ENCODE results near the gene USP6NL.

The USP6NL gene

GRCh38 chr10:11454958-11455566 is 156.4 kb downstream of the USP6NL start:
- Histone ChIP-seq H3K27ac (no peak overlapping the region), H3K4me2 (no peak overlapping the region), H3K4me3 (IDR thresholded peaks at IDR 0.05; ENCODE audit: insufficient read depth, low read depth, low read length) (no peak overlapping the region), H3K79me2 (ENCODE audit: insufficient read depth, low read depth) (no peaks in the 10 kb centered on the region), H3K9ac (no peak overlapping the region), H4K20me1 (ENCODE audit: insufficient read depth) (no peaks in the 10 kb centered on the region), H3K36me3 (ENCODE audit: insufficient read depth) (no peaks in the 10 kb centered on the region), H2AFZ (ENCODE audit: low read depth) (no peak overlapping the region), H3K4me1 (ENCODE audit: low read depth, poor library complexity, severe bottlenecking) (no peaks in the 10 kb centered on the region), H3K27me3 (ENCODE audit: insufficient read depth, low read depth) (no peaks in the 10 kb centered on the region)
- TF ChIP-seq CTCF (conservative IDR thresholded peaks at IDR 0.05; ENCODE audit: low read depth, low read length) = peak; percentile 68

- Histone ChIP-seq H2AFZ (ENCODE audit: low read depth) (no peak overlapping the region), H3K4me2 (no peak overlapping the region), H3K27me3 (ENCODE audit: insufficient read depth, low read depth) (no peaks in the 10 kb centered on the region), H4K20me1 (ENCODE audit: insufficient read depth) (no peaks in the 10 kb centered on the region), H3K27ac (no peak overlapping the region), H3K4me1 (ENCODE audit: low read depth, poor library complexity, severe bottlenecking) (peaks cover 8% of the 10 kb centered on the region), H3K79me2 (ENCODE audit: insufficient read depth, low read depth) (no peaks in the 10 kb centered on the region), H3K9ac (no peak overlapping the region), H3K36me3 (ENCODE audit: insufficient read depth) (no peaks in the 10 kb centered on the region), H3K4me3 (IDR thresholded peaks at IDR 0.05; ENCODE audit: insufficient read depth, low read depth, low read length) (no peak overlapping the region)
- TF ChIP-seq CTCF (conservative IDR thresholded peaks at IDR 0.05; ENCODE audit: low read depth, low read length) = no peak
These were observed 157.3 kb downstream of the USP6NL start for GRCh38 chr10:11454160-11454559.

GRCh38 chr10:11451640-11452260 is 159.7 kb downstream of the USP6NL start:
- no peak for TF ChIP-seq CTCF (conservative IDR thresholded peaks at IDR 0.05; ENCODE audit: low read depth, low read length)
- Histone ChIP-seq H3K79me2 (ENCODE audit: insufficient read depth, low read depth) (no peaks in the 10 kb centered on the region), H4K20me1 (ENCODE audit: insufficient read depth) (no peaks in the 10 kb centered on the region), H3K9ac (no peak overlapping the region), H3K36me3 (ENCODE audit: insufficient read depth) (no peaks in the 10 kb centered on the region), H3K4me2 (no peak overlapping the region), H3K27ac (no peak overlapping the region), H3K4me3 (IDR thresholded peaks at IDR 0.05; ENCODE audit: insufficient read depth, low read depth, low read length) (no peak overlapping the region), H3K27me3 (ENCODE audit: insufficient read depth, low read depth) (no peaks in the 10 kb centered on the region), H3K4me1 (ENCODE audit: low read depth, poor library complexity, severe bottlenecking) (peaks cover 30% of the 10 kb centered on the region), H2AFZ (ENCODE audit: low read depth) (no peak overlapping the region)

GRCh38 chr10:11450427-11450826 is 161.0 kb downstream of the USP6NL start:
- Histone ChIP-seq H2AFZ (ENCODE audit: low read depth) (no peak overlapping the region), H3K79me2 (ENCODE audit: insufficient read depth, low read depth) (no peaks in the 10 kb centered on the region), H3K36me3 (ENCODE audit: insufficient read depth) (no peaks in the 10 kb centered on the region), H3K4me1 (ENCODE audit: low read depth, poor library complexity, severe bottlenecking) (peaks cover 30% of the 10 kb centered on the region), H3K27ac (no peak overlapping the region), H3K27me3 (ENCODE audit: insufficient read depth, low read depth) (no peaks in the 10 kb centered on the region), H3K4me2 (no peak overlapping the region), H3K9ac (no peak overlapping the region), H3K4me3 (IDR thresholded peaks at IDR 0.05; ENCODE audit: insufficient read depth, low read depth, low read length) (no peak overlapping the region), H4K20me1 (ENCODE audit: insufficient read depth) (no peaks in the 10 kb centered on the region)
- TF ChIP-seq CTCF (conservative IDR thresholded peaks at IDR 0.05; ENCODE audit: low read depth, low read length) = no peak

All from KMS-11 (cell line).